ENCODE measurements around the gene MFSD2A.
"Not testable (repeated sequence)": the region's sequence is repeated elsewhere in the genome, so short reads cannot be mapped to it uniquely, and the experiment has no call there.

MFSD2A gene

DNA sequence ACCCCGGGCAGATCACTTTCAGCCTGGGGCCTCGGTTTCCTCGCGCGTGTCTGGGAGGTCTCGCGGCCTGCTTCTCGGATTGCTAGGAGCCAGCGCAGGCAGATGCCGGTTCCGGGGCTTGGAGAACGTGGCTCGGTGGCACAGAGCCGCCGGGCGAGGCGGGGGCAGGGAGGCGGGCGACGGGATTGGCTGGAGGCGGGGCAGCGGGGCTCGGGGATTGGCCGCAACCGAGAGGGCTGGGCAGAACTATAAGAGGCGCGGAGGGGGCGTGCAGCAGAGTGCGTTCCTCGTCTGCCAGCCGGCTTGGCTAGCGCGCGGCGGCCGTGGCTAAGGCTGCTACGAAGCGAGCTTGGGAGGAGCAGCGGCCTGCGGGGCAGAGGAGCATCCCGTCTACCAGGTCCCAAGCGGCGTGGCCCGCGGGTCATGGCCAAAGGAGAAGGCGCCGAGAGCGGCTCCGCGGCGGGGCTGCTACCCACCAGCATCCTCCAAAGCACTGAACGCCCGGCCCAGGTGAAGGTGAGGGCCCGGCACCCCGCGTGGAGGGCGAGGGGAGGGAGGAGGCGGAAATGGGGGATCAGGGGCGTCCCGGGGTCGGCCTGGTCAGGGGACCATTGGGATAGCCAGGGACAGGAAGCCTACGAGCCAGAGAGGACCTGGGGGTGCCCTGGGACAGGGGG is at the start of gene MFSD2A:
TSS of gene MFSD2A (plus strand) at position 276 of the 677 bp plus-strand sequence. CDS start at position 424, 148 bp downstream.
- DNase-seq = peak; percentile 93 to 94

DNA sequence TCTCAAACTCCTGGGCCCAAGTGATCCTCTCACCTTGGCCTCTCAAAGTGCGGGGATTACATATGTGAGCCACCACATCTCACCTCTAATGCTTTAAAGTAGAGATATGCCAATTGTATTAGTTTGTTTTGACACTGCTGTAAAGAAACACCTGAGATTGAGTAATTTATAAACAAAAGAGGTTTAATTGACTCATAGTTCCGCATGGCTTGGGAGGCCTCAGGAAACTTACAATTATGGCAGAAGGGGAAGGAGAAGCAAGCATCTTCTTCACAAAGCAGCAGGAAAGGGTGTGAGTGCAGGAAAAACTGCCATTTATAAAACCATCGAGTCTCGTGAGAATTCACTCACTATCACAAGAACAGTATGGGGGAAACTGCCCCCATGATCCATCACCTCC is 49.8 kb upstream of the MFSD2A start:
- DNase-seq = no peak

DNA sequence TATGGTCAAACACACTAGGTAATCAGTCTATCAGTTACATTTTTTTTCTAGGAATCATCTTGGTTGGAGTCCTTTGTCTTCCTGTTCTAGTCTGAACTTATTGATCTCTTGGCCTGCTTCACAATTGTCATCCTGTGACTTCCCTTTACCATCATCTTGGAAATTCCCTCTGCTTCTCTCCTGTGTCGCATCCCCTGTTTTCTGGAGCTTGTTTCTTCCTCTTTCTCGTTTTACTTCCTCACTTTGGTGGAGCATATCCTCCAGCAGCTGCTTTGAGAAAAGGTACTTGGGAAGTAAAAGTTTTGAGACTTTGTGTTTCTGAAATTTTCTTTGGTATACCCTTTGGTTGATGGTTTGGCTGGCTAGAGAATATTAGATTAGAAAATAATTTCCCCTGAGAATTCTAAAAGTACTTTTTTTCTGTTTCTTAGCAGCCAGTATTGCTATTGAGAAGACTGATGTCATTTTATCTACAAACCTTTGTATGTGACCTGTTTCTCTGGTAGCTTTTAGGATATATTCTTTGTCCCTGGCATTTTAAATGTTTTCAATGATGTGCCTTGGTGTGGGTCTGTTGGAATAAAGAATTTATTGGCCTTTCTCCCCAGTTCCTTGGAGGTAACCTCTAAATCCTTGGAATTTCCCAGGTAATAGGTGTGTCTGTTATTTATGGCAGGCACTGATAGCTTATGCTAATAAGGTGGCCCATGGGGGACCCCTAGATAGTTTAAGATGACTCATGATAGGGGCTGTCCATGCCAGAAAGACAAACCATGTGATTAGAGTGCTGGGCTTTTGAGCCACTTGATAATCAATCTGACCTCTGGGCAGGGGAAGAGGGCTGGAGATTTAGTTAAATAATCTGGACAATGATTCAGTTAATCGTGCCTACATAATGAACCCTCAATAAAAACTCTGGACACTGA is 47.2 kb upstream of the MFSD2A start:
- no peak for DNase-seq

DNA sequence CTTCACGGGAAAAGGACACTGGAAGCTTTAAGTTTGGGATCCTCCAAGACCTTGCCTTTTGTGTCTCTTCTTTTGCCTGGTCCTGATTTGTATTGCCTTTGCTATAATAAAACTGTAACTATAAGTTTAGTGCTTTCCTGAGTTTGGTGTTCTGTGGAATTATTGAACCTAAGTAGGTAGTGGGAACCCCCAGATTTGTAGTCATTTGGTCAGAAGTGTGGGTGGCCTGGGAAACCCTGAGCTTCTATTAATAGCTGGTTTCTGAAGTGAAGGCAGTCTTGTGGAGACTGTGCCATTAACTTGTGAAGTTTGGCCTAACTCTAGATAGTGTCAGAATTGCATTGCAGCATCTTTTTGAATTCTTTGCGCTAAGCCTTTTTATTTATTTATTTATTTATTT is 46.4 kb upstream of the MFSD2A start:
- no peak for DNase-seq

DNA sequence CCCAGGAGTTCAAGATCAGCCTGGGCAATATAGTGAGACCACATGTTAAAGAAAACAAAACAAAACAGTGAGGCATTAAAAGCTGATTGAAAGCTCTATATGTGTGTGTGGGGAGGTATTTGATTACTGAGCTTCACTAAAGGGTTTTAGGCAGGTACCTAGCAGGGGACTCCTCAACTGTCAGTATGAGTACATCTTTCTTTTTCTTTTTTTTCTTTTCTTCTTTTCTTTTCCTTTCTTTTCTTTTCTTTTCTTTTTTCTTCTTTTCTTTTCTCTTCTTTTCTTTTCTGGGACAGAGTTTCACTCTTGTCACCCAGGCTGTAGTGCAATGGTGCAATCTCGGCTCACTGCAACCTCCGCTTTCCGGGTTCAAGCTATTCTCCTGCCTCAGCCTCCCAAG is 44.7 kb upstream of the MFSD2A start:
- DNase-seq = no peak

DNA sequence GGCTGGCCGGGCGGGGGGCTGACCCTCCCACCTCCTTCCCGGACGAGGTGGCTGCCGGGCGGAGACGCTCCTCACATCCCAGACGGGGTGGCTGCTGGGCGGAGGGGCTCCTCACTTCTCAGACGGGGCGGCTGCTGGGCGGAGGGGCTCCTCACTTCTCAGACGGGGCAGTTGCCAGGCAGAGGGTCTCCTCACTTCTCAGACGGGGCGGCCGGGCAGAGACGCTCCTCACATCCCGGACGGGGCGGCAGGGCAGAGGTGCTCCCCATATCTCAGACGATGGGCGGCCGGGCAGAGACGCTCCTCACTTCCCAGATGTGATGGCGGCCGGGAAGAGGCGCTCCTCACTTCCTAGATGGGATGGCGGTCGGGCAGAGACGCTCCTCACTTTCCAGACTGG is 41.8 kb upstream of the MFSD2A start:
- DNase-seq = not testable (repeated sequence)

DNA sequence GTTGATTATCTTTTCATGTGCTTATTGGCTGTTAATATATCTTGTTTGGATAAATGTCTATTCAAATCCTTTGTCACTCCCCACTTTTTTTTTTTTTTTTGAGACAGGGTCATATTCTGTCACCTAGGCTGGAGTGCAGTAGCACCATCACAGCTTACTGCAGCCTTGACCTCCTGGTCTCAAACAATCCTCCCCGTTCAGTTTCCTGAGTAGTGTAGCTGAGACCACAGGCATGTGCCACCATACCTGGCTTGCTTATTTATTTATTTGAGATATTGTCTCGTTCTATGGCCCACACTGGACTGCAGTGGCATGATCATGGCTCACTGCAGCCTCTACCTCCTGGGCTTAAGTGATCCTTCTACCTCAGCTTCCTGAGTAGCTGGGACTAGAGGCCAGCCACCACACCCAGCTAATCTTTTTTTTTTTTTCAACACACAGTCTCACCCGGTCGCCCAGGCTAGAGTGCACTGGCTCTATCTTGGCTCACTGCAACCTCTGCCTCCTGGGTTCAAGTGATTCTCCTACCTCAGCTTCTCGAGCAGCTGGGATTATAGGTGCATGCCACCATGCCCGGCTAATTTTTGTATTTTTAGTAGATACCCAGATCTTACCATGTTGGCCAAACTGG is 39.3 kb upstream of the MFSD2A start:
- no peak for DNase-seq

DNA sequence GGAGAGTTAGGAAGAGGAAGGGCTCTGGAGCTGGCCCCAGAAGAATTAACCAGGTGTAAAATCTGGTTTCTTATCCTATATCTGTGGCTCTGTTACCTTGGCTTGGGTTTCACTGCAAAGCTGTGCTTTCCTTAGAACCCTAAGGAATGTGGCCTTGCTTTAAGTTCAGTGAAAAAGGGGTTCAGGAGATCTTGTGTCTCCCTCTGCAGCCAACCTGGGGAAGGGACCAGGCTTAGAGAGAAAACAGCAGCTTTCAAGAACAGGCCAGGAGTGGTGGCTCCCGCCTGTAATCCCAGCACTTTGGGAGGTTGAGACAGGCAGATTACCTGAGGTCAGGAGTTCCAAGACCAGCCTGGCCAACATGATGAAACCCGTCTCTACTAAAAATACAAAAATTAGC is 37.1 kb upstream of the MFSD2A start:
- no peak for DNase-seq

DNA sequence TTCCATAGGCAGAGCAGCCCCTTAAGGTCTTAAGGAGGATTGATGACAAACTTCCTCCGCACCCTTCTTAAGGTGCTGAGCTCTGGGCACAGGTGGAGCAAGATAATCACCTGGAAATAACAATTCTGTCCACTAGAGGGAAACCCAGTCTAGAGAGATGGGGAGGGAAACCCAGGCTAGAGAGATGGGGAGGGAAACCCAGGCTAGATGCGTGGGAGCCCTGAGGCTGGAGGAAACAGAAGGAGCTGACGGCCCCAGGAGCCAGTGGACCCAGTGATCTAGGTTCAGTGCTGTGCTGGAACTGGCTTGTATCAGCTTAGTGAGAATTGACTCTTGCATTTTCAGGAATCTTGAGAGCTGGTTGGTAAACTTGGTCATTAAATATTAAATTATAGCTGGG is 35.4 kb upstream of the MFSD2A start:
- peak; percentile 37 to 42 for DNase-seq

DNA sequence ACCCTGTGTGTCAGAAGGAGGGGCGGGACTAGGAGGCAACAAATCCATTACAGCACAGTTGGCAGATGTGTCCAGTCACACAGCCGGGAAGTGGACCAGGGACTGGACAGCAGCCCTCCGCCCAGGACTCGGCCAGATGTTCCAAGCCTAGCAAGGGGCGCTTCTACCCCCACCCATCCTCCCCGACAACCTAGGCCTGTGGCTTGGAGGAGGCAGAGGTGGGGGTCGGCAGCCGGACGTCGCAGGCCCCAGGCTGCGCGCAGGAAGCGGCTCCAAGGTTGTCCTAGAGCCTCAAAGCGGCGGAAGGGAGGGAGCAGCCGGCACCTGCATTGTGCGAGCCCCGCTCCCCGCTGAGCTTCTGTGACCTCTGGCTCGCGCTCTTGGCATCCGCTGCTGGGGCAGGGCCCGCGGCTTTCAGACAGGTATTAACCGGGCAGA is 32.7 kb upstream of the MFSD2A start:
- no peak for DNase-seq

DNA sequence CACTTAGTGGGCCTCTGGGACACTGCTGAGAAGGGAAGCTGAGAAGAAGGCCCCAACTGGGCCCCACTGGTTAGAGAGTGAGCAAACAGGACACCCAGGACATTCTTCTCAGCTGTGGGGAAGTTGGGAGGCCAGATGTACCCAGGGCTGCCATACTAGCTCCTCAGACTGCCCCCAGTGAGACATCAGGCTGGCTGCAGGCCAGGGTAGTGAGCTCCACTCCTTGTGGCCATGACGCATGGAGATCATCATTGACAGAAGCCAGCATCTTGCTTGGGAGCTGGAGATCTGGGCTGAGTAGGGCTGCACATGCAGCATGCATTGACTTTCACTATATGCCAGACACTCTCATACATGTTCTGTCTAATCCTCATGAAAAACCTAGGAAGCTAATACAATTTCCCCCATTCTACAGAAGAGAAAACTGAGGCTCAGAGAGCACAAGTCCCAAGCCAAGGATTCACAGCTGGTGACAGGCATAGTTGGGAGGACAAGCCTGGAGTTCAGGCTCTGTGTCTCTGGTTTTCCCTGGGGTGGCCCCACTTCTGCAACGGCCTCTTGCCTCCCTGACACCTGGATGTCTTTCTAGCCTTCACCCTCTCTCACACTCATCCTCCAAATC is 29.1 kb upstream of the MFSD2A start:
- no peak for DNase-seq

DNA sequence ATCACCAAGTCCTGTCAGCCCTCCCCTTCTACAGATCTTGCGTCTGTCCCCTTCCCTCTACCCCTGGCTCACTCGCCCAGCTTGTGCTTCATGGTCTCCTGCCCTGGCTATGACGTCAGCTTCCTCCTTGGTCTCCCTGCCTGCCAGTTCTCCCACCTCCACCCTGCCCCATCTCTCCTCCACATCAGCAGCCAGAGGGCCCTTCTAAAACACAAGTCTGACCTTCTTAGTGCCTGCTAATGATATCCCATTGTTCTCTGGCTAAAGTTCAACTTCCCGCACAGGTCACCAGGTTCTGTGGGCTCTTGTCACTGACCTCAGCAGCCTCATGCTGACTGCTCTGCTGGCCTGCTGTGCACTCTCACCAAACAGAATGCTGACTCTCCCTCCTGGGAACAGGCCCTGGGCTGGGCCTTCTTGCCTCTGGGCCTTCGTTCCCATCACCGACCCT is 28.6 kb upstream of the MFSD2A start:
- DNase-seq = no peak

DNA sequence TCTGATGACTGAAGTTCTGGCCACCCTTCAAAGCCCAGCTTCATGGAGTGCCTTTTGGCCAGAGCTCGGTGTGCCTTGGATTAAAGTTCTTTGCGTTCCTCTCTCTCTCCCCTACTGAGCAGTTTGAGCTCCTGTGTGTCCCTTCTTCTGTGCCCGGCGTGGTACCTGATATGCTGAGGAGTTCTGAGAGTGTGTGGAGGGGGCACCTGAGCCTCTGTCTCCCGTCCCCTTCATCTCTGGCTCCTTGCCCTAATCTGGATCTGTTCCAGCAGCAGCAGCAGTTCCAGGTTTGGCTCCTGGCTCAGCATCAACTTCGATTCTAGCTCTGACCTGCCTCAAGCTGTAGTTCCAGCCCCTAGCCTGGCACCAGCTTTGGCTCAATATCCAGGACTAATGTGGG is 28.1 kb upstream of the MFSD2A start:
- DNase-seq = no peak

DNA sequence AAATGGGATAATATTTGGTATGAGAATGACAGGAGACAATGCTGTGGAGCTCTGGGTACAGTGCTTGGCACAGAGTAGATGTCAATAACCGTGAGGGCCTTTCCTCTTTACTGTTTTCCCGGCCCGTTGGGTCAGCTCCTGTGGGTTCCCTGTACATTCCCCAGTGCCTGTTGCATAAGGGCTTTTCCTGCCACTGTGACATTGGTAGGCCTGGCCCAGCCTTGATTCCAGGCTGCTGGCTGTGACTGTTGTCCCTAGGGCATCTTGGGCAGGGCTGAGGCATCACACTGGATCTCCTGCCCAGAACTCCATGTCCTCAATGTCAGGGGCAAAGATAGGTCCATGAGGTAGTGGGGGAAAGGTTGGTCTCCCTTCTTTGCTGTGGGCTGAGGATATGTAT is 27.4 kb upstream of the MFSD2A start:
- DNase-seq = no peak

DNA sequence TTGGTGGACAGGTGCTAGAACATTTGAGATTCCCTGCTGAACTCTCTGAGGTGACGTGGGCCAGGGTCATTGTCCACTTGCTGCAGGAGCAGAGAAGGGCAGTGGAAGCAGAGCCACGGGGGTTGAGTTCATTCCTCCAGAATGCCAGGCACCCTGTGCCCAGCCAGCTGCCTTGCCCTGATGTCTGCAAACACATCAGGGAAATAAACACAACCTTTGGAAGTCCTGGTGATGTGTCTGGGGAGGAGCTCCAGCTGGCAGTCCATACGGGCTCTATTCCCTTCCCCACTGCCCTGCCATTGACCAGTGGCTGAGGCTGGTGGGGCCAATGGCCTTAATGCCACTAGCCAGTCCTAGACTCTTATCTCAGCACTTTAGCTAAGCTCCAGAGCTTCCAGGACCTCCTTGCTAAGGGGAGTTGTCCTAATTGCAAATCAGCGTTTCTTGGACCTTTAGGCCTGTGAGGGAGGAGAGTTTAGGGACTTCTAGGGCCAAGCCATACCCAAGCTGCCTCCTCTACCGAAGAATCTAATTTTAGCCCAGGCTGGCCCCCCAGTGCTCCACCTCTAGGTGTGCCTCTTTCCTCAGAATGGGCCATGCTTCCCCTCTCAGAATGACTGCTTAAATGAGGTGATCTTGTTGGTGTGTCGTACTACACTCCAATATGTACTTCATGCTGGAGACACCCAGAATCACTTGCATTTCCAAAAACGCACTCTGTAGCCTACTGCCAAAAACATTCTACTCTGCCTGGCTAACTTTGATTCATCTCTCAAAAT is 25.9 kb upstream of the MFSD2A start:
- DNase-seq = no peak

DNA sequence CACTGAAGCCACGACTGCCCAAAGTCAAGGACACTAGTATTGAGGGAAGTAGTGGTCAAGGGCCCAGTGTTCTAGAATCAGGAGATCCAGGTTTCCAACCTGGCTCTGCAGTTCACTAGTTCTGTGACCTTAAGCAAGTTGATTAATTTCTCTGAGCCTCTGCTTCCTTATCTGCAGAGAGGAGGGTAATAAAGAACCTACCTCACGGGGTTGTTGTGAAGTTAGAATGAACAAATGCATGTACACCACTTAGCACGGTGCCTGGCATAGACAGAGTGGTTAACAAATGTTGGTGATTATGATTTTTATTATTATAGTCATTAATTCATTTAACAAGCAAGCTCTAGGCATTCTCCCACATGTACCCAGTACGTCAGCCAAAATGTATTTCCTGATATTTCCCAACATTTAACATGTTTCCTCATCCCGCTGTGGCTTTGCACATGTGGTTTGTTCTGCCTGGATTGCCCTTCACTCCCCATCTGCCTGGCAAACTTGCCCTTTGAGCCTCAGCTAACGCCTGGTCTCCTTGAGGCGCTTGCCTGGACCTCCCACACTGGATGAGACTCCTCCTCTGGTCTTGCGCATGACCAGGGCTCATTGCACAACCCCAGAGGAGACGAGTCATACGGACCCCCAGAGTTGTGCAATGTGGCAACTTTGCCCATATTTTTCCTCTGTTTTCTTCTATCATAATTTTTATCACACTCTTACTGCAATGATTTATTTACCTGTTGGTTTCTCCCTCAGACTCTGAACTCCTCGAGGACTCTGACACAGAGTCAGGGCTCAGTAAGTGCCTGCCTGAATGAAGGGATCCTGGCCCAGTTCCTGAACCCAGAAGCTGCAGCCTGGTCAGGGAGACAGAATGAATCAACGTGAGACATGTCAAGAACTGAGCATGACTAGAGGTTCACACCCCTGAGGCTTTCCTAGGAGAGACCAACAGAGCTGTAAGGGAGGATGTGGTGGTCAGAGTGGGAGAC is 20.7 kb upstream of the MFSD2A start:
- DNase-seq = no peak

DNA sequence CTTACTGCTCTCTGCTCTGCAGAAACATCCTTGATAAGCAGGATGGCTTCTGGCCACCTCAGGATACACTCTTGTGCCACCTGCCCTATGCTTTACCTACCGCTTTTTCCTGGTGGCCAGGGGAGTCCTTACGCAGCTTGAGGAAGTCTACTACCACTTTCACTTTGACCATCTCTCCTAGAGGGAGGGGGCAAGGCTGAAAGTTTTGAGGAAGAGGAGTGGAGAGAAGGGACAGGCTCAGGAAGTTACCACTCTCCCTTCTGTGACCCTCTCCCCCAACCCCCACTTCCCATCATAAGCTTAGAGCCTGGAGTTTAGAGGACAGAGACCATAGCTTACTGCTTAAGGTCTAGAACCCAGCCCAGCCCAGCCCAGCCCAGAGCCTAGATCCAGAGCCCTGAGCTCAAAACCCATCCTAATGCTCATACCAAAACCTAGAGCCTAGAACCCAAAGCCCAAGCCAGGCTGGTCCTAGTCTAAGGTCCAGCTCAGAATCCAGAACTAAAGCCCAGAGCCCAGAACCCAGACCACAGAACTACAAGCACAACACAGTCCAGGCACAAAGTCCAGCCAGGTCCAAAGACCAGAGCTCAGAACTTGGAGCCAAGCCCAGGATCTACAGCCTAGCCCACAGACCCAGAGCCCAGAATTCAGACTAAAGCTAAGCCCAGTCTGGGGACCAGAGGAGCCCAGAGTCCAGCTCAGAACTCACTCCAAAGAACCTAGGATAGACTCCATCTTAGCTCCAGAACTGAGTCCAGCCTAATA is 18.0 kb upstream of the MFSD2A start:
- DNase-seq = no peak

DNA sequence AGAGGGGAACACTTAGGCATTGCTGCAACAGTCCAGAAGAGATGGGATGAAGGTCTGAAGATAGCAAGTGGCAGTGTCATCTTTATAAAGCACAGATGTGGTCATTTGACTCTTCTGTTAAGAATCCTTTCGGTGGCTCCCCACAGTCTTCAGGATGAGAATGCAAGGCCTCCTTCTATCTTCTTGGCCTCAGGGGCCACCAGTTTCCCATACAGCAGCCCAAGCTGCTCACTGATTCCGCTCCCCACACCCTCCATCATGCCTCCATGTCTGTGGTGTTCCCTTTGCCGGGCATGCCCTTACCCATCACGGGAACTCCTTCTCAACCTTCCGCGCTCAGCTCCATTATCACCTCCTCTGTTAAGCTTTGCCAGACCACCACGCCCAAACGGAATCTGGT is 16.1 kb upstream of the MFSD2A start:
- DNase-seq = no peak

DNA sequence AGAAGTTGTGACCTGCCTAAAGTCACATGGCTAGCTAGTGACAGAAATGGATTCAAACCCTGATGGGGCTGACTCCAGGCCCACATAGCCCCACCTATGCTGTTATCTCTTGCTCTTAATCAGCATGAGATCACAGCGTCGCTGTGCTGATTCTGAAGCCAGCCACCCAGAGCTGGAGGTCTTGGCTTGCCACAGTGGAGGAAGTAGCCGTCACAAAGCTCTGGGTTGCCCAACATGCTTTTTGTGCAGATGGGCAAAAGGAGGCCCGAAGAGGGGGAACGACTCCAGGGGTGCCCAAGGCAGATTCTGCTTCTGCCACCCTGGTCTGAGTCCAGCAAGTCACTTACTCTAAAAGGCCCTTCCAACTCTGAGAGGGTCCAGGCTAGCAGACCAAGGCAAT is 14.7 kb upstream of the MFSD2A start:
- no peak for DNase-seq
